Esophagus squamous epithelium (tissue), 4 donors: ENCODE measurements around the gene FOXO6.

Experiments used
- CTCF ChIP-seq, 6 experiments: fragments of 450-650 bp in 4 of 6; fragments of 200-600 bp in 2 of 6; sonication (generic) in 2 of 6; IDR thresholded peaks; one replicate each; pipeline ENCODE4 v1.5.1; 2016 to 2019; ENCODE audit warnings: antibody characterized with exemption in 6 of 6, mild to moderate bottlenecking in 4 of 6, moderate library complexity in 4 of 6
- POLR2A ChIP-seq, 4 donors: fragments of 450-650 bp; IDR thresholded peaks; one replicate each; pipeline ENCODE4 v1.6.1; 2017; ENCODE audit warnings: antibody characterized with exemption in 4 of 4, mild to moderate bottlenecking in 4 of 4, moderate library complexity in 3 of 4

- no peak for TF ChIP-seq CTCF (IDR thresholded peaks at IDR 0.05)
- TF ChIP-seq POLR2A (IDR thresholded peaks at IDR 0.05): no peak
Measured at GRCh38 chr1:41373373-41373772, 12.1 kb downstream of the FOXO6 start.
